Measurements from ENCODE around the gene DMD.

GRCh38 chrX:32293962-32294700, 917.2 kb downstream of the DMD start:
- TF ChIP-seq CTCF (IDR thresholded peaks at IDR 0.05; ENCODE audit: low read depth, low read length) = no peak
- TF ChIP-seq POLR2A (IDR thresholded peaks at IDR 0.05; ENCODE audit: extremely low read depth, insufficient read length) = no peak
- no peak for TF ChIP-seq MAX (IDR thresholded peaks at IDR 0.05; ENCODE audit: low read depth, low read length)

Measured in NB4 (cell line).